Sigmoid colon (tissue), 7 donors: ENCODE results near the gene HRH1. TPM values are rescaled to one million over a fixed set of nuclear protein-coding genes. Genes with fewer than 3 reads are reported as not detected.

ENCODE experiments used
- DNase-seq: peaks from one replicate; pipeline ENCODE4 v3.0.0-alpha.2; 2019
- H3K27ac ChIP-seq, 4 donors: fragments of 200-600 bp; sonication (generic); one replicate each; pipeline ENCODE4 v1.5.1; 2016 to 2019; ENCODE audit warnings: mild to moderate bottlenecking in 1 of 4
- H3K27me3 ChIP-seq, 3 donors: fragments of 200-600 bp; sonication (generic); one replicate each; pipeline ENCODE4 v1.5.1; 2019; ENCODE audit warnings: mild to moderate bottlenecking in 1 of 3
- H3K36me3 ChIP-seq, 4 donors: fragments of 200-600 bp; sonication (generic); one replicate each; pipeline ENCODE4 v1.5.1; 2016 to 2019
- H3K4me1 ChIP-seq, 4 donors: fragments of 200-600 bp; sonication (generic); one replicate each; pipeline ENCODE4 v1.5.1; 2017 to 2019
- H3K4me3 ChIP-seq, 4 donors: fragments of 200-600 bp; sonication (generic); one replicate each; pipeline ENCODE4 v1.5.1; 2017 to 2019; ENCODE audit warnings: mild to moderate bottlenecking in 2 of 4, moderate library complexity in 1 of 4
- H3K9me3 ChIP-seq, 4 donors: fragments of 200-600 bp in 3 of 4; sonication (generic) in 3 of 4; one replicate each; pipeline versions ENCODE4 v1.5.1 to v1.6.1; 2013 to 2019
- CTCF ChIP-seq, 4 experiments: fragments of 450-650 bp in 3 of 4; fragments of 200-600 bp in 1 of 4; IDR thresholded peaks; one replicate each; pipeline ENCODE4 v1.5.1; 2016 to 2019; ENCODE audit warnings: antibody characterized with exemption in 4 of 4, mild to moderate bottlenecking in 3 of 4, moderate library complexity in 2 of 4
- EP300 ChIP-seq, 4 donors: sonication (generic); formaldehyde crosslinking; IDR thresholded peaks; one replicate each; pipeline ENCODE4 v1.6.1; 2017; ENCODE audit warnings: antibody characterized with exemption in 4 of 4
- POLR2A ChIP-seq, 2 donors: fragments of 450-650 bp; IDR thresholded peaks; one replicate each; pipeline ENCODE4 v1.6.1; 2016; ENCODE audit warnings: antibody characterized with exemption in 2 of 2, mild to moderate bottlenecking in 2 of 2, moderate library complexity in 2 of 2
- POLR2AphosphoS5 ChIP-seq, 4 donors: sonication (generic); formaldehyde crosslinking; IDR thresholded peaks; one replicate each; pipeline ENCODE4 v1.6.1; 2017; ENCODE audit warnings: antibody characterized with exemption in 4 of 4
- WGBS, 2 donors: extraction: QIAGEN DNeasy Blood & Tissue Kit; methylation state at CpG; one replicate each; pipeline ENCODE4 v1.1.7; 2013; 5-methylcytosine and 5-hydroxymethylcytosine counted together
- intact Hi-C: fragments of 100-400 bp; cut with DNase I; formaldehyde crosslinking; loops from one replicate; pipeline ENCODE4 v1.15.1; 2023
- polyA plus RNA-seq, 3 donors: library from polyadenylated mRNA; stranded (reverse); fragments of 200-250 nt; gene quantifications; one replicate each; pipeline ENCODE4 v1.2.3, GENCODE V29; 2013
- total RNA-seq, 4 donors: library from RNA; depleted of rRNA; stranded (reverse); fragments of >200 nt; gene quantifications; one replicate each; pipeline ENCODE4 v1.1.0, GENCODE V29; 2016
- donor health status: healthy with polysubstance abuse.
- donor health status: Bipolar disorder and iron deficiency.
- donor health status: healthy.

Gene HRH1
- total and polyA plus RNA-seq, 7 donors, result 1.8 to 57.3 (median 3.9) TPM

- Histone ChIP-seq H3K27me3 (no peaks in the 10 kb centered on the region), H3K4me3 (peak overlapping the region in 2 of 4 donors; percentile 11 to 22), H3K9me3 (no peaks in the 10 kb centered on the region), H3K36me3 (no peaks in the 10 kb centered on the region), H3K27ac (peak overlapping the region; percentile 42 to 73 (median 63)), H3K4me1 (peaks cover 0 to 45% (median 36%) of the 10 kb centered on the region in 4 donors)
- intact Hi-C loops, result no loop called here
- 36 to 42% methylated on average over 10 of the region's 10 CpGs for WGBS, 2 donors
- no peak for DNase-seq
- TF ChIP-seq POLR2A (IDR thresholded peaks at IDR 0.05), result no peak
- no peak for TF ChIP-seq POLR2AphosphoS5 (IDR thresholded peaks at IDR 0.05)
- no peak for TF ChIP-seq EP300 (IDR thresholded peaks at IDR 0.05)
- no peak for TF ChIP-seq CTCF (IDR thresholded peaks at IDR 0.05)
Measured at GRCh38 chr3:11195721-11196332, 41.5 kb downstream of the HRH1 start.

GRCh38 chr3:11197484-11197883 lies 43.2 kb downstream of the HRH1 start:
- Histone ChIP-seq H3K4me1 (peaks cover 0 to 52% (median 43%) of the 10 kb centered on the region in 4 donors), H3K9me3 (no peaks in the 10 kb centered on the region), H3K27me3 (no peaks in the 10 kb centered on the region), H3K4me3 (no peak overlapping the region), H3K27ac (peak overlapping the region in 2 of 4 donors; percentile 17 to 73), H3K36me3 (no peaks in the 10 kb centered on the region)
- peak in 1 of 4 donors; percentile 40 for TF ChIP-seq POLR2AphosphoS5 (IDR thresholded peaks at IDR 0.05)
- TF ChIP-seq POLR2A (IDR thresholded peaks at IDR 0.05), result no peak
- no peak for TF ChIP-seq CTCF (IDR thresholded peaks at IDR 0.05)
- TF ChIP-seq EP300 (IDR thresholded peaks at IDR 0.05), result peak in 1 of 4 donors; percentile 24
- no peak for DNase-seq
- intact Hi-C loops, result no loop called here
- WGBS, 2 donors, result 35 to 44% methylated on average over 1 of the region's 1 CpG

GRCh38 chr3:11198070-11198469 lies 43.8 kb downstream of the HRH1 start:
- no peaks in the 10 kb centered on the region for H3K9me3 ChIP-seq
- TF ChIP-seq CTCF (IDR thresholded peaks at IDR 0.05), result no peak
- TF ChIP-seq EP300 (IDR thresholded peaks at IDR 0.05), result no peak
- no peak for TF ChIP-seq POLR2A (IDR thresholded peaks at IDR 0.05)
- TF ChIP-seq POLR2AphosphoS5 (IDR thresholded peaks at IDR 0.05), result no peak
- WGBS, 2 donors, result 77 to 81% methylated on average over 8 of the region's 8 CpGs
- peaks cover 0 to 52% (median 43%) of the 10 kb centered on the region in 4 donors for H3K4me1 ChIP-seq
- H3K4me3 ChIP-seq, result no peak overlapping the region
- H3K36me3 ChIP-seq, result no peaks in the 10 kb centered on the region
- H3K27ac ChIP-seq, result peak overlapping the region in 1 of 4 donors; percentile 73
- no peak for DNase-seq
- intact Hi-C loops, result no loop called here
- no peaks in the 10 kb centered on the region for H3K27me3 ChIP-seq

- Histone ChIP-seq H3K4me1 (peaks cover 0 to 52% (median 43%) of the 10 kb centered on the region in 4 donors), H3K27ac (peak overlapping the region in 1 of 4 donors; percentile 73)
- WGBS, 2 donors, result 84 to 89% methylated on average over 4 of the region's 4 CpGs
Measured at GRCh38 chr3:11198495-11198894, 44.2 kb downstream of the HRH1 start.

More at GRCh38 chr3:11198495-11198894, 44.2 kb downstream of the HRH1 start:
- Histone ChIP-seq H3K36me3 (no peaks in the 10 kb centered on the region), H3K27me3 (no peaks in the 10 kb centered on the region), H3K4me3 (no peak overlapping the region), H3K9me3 (no peaks in the 10 kb centered on the region)
- DNase-seq, result no peak
- no peak for TF ChIP-seq EP300 (IDR thresholded peaks at IDR 0.05)
- no peak for TF ChIP-seq POLR2AphosphoS5 (IDR thresholded peaks at IDR 0.05)
- no peak for TF ChIP-seq POLR2A (IDR thresholded peaks at IDR 0.05)
- no peak for TF ChIP-seq CTCF (IDR thresholded peaks at IDR 0.05)
- intact Hi-C loops, result no loop called here
